HG03521 (cell line): ENCODE measurements around the gene FYCO1.

Experiments
- ATAC-seq: cut with Tn5 transposase; IDR thresholded peaks from one replicate; pipeline ENCODE4 v1.9.1; 2021; ENCODE audit warnings: mild to moderate bottlenecking, moderate library complexity; ENCODE audit not compliant: unreplicated experiment

FYCO1 gene

GRCh38 chr3:45984331-45985312 is 11.0 kb downstream of the FYCO1 start:
- ATAC-seq, result no peak

- ATAC-seq, result no peak
Measured at GRCh38 chr3:45983770-45984169, 11.9 kb downstream of the FYCO1 start.

DNA sequence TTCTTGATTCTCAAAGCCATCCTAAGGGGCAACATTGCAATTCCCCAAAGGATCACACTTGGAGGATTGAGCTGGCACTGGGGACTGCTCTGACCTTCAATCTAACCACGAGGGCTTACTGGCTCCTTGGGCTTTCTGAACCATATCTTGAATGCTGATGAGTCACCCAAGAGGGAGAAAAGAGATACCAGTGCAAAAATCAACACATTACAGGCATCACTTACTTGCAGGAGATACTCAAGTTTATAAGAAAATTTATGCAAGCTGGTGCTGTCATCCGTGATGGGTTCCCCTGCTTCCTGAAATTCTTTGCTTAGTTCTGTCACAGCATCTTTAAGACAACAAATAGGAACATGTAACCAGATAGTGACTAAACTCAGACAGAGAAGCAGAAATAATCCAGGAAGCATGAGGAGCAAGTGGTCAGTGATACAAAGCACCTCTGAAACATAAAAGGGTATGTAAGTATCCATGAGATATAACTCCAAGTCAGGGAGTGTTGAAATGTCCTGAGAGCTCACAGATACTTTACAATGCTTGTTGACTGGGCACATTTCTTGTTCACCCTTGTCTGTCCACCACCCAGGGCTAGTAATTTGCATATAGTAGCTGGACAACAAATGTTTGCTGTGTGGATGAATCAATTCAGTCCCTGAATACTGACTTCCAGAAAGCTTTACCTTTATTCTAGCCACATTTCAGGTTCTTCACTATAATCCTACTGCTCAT is 14.1 kb downstream of the FYCO1 start:
- ATAC-seq, result no peak

DNA sequence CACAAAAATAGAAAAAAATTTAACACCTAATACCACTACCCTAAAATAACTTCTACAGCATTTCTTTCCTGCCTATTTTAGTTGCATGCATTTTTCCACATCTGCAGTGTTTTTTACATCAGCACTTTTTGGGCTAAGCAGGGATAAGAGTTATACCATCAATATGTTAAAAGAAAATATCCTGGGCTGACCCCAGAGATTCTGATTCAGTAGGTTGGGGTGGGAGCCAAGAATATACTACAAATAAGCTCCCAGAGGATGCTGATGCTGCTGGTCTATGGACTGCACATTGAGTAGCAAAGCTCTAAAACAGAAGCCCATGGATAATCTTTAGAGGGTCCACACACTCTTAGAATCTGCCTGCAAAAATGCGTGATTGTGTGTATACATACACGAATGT is 14.8 kb downstream of the FYCO1 start:
- no peak for ATAC-seq

DNA sequence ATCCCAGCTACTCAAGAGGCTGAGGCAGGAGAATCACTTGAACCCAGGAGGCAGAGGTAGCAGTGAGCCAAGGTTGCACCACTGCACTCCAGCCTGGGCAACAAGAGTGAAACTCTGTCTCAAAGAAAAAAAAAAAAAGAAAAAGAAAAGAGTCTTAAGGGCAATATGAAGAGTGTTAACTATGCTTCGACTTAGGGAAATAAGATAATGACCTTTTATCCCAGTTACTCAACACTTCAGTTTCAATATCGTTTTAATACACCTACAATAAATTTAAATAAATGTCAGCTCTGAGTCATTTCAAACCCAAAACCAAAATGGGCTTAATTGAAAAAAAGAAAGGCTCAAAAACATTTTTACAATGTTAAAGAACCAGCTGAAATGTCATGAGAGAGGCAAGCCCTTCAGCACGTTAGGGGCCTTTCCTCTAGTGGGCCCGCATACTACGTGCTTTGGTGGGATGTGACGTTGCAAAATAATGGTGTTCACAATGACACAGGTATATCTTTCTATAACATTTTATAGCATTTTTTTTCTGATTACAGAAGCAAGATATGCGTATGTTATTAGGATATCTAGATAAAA is 15.3 kb downstream of the FYCO1 start:
- no peak for ATAC-seq

GRCh38 chr3:45979378-45979777 is 16.2 kb downstream of the FYCO1 start:
- no peak for ATAC-seq

DNA sequence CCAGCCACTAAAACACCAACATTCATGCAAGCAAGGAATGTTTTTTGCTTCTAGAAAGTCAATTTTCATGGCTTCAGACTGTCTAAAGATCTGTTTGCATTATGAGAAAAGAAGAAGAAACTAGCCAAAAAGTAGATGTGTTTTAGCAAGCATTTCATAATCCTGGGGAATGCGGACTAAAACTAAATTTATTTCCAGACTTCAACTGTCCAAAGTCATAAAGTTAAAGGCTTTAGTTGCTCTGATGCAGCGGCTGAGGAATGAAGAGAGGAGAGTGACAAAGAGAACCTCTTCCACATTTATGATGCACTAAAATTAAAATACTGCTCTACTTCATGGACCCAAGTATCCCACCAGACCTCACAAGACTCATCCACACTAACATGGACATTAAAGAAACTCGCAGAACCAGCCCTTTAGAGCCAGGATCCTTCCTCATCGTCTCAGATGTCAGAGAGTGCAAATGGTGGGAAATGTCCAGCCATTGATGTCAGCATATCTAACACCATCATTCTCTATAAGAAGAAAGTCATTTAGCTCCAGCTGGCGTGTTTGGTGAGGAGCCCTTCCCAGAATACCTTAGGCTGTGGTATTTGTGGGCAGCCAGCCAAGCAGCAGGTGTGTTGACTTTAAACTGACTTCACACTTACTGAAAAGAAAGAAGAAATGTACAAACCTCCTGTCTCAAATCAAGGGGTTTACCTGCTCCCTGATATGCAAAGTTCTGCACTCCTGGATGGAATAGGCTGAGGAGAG is 17.4 kb downstream of the FYCO1 start:
- ATAC-seq, result no peak

DNA sequence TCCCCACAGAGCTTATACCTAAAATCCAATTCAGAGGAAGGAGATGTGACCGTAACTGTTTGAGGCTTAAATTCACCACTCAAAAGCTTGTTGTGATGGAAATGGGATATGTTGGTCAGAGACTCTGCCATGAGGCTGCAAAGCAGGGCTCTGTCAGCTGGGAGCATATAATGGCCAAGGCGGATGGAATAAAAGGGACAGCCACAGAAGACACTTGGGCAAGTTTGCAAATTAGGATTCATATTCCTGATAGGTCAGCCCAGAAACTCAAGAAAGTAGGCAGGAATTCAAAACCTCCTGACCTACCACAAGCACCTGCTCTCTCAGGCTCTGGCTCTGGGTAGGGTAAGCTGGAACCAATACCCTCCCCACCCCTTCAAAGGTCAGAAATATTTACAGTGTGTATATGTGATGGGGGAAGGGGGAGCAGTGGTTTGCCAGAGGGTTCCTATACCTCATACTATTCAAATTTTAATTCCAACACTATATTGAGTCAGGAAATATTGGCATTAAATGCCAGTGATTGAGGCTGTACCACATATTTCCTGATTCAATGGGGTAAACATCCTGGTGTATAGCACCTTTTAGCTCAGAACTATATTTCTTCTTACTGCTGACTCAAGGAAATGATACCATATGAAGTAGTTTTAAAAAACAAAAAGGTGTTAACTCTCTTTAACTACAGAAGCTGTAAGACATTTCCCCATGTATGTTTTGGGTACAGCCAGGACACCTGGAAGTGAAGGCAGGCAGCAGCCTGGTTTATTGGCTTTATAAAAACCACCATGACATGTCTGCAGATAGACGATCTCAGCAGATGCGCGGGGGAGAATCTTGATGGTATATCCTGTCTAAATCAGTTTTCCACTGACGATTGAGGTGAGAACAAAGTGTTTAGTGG is 19.2 kb downstream of the FYCO1 start:
- ATAC-seq, result no peak

DNA sequence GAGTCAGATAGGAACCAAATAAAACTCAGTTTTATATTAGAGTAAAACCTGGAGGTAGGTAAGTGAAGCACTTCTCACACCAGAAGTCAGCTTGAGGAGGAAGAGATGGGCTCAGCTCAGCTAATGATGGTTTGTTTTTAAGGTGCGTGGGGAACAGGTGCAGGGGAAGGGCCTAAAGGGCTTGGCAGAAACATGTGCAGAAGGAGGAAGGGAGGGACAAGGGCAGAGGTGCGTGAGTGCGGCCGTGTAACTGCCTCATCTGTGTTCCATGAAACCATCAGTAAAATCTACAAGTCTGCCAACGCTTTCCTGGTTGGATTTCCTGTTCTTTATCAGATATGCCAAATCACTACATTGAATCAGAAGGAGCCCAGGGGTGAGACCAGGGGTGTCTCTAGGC is 19.9 kb downstream of the FYCO1 start:
- ATAC-seq, result no peak

GRCh38 chr3:45974686-45975085 is 20.9 kb downstream of the FYCO1 start:
- no peak for ATAC-seq

- no peak for ATAC-seq
Measured at GRCh38 chr3:45972534-45973402, 22.9 kb downstream of the FYCO1 start.

GRCh38 chr3:45969953-45970352 is 25.7 kb downstream of the FYCO1 start:
- ATAC-seq, result no peak

DNA sequence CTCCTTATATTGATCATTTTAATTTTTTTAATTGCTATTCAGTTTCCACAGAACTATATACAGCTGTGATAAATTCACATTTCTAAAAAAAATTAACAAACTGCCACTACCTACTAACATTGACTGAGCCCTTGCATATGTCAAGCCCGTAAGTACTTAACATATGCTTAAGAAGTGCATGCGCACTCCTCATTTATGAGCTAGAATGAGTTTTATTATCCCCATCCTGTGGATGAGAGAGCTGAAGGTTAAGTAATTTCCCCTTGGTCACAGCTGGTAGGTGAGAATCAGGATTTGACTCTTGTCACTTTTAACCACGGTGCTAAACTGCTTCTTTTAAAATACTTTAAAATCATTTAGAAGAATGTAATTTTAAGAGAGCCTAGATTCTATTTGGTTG is 26.5 kb downstream of the FYCO1 start:
- ATAC-seq, result no peak

- ATAC-seq, result no peak
Measured at GRCh38 chr3:45968706-45969105, 26.9 kb downstream of the FYCO1 start.

DNA sequence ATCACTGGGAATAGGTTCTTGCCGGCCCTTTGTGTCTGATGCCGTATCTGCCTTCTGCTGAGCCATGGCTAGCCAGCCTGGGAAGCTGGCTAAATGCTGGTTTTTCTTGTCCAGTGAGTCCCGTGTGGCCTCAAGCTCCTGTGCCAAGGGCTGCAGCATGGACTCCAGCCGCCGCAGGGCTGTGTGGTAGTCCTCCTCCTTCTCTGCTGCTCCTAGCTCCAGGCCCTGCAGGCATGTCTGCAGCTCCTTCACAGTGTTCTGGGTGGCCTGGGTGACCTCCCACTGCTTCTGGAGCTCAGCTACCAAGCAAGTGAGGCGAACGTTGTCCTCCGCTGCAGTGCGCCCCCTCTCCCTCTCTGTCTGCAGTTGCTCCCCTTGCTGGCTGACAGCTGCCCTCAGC is 27.5 kb downstream of the FYCO1 start:
- ATAC-seq, result no peak

DNA sequence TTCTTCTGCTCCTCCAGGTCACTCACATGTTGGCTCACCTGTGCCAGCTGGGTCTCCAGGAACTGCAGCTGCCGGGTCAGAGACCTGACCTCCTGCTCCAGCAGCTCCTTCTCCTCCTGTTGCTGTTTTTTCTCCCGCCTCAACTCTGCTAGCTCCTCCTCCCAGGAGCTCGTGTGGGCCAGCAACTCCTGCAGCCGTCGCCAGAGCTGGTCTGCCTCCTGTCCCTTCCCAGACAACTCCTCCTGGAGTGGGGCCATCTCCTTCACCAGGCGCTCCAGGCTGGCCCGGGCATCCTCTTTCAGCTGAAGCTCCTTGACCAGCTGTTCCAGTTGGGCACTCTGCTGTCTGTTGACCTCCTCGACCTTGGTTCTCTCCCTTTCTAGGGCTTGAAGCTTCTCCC is 27.9 kb downstream of the FYCO1 start:
- ATAC-seq, result no peak

DNA sequence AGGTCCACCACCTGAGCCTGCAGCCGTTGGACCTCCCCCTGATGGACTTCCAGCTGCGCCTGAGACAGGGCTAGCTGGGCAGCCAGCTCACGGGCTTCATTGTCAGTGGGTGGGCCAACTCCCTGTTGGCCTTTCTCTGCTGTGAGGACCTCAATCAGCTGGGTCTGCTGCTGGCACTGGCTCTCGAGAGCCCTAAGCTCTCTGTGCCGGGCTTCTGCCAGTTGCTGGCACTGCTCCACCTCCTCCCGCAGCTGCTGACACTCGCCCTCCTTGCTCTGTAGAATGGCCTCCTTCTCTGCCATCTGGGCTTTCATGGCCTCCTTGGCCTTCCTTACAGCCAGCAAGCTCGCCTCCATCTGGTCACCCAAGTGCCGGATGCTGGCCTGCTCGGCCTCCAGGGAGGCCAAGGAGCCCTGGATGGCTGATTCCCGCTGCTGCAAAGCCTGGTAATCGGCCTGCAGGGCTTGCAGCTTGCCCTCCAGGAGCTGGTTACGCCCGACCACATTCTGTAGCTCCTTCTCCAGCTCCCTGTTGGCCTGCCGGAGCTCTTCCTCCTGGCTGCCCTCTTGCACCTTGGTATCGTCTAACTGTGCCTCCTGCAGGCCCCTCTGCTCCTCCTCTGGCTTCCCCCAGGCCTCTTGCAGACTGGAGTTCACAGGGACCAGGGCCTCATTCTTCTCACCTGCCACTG is 28.5 kb downstream of the FYCO1 start:
- no peak for ATAC-seq

DNA sequence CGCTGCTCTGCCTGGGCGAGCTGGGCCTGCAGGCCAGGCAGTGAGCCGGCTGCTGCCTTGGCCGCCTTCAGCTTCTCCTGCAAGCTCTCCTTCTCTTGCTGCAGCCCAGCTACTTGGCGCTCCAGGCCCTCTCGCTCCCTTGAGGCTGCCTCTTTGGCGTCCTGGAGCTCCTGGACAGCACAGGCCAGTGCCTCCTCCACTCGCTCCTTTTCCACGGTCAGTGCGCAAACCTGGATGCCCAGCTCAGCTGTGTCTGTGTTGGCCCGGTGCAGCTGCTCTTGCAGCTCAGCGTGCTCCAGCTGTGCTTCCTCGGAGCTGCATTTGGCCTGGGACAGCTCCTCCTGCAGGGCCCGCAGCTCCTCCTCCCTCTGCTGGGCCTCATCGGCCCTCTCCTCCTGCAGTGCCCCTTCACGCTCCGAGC is 29.2 kb downstream of the FYCO1 start:
- no peak for ATAC-seq
